Ovary (tissue), 1 donor: ENCODE measurements around the gene FAM13C.

Experiments used
- EP300 ChIP-seq: sonication (generic); formaldehyde crosslinking; IDR thresholded peaks from one replicate; pipeline ENCODE4 v1.6.1; 2017; ENCODE audit warnings: antibody characterized with exemption
- POLR2A ChIP-seq: fragments of 450-650 bp; IDR thresholded peaks from one replicate; pipeline ENCODE4 v1.6.1; 2017; ENCODE audit warnings: antibody characterized with exemption, mild to moderate bottlenecking, moderate library complexity

GRCh38 chr10:59384761-59385160 is 22.4 kb upstream of the FAM13C start:
- TF ChIP-seq EP300 (no peak), POLR2A (no peak)
